GM19463 (cell line): ENCODE results near the gene CYB5B.
A peak's percentile ranks its signal among the peaks of the same experiment; 100 is the strongest.

Experiments
- ATAC-seq: cut with Tn5 transposase; IDR thresholded peaks from one replicate; pipeline ENCODE4 v1.9.1; 2021; ENCODE audit warnings: mild to moderate bottlenecking, moderate library complexity; ENCODE audit not compliant: unreplicated experiment

CYB5B gene

DNA sequence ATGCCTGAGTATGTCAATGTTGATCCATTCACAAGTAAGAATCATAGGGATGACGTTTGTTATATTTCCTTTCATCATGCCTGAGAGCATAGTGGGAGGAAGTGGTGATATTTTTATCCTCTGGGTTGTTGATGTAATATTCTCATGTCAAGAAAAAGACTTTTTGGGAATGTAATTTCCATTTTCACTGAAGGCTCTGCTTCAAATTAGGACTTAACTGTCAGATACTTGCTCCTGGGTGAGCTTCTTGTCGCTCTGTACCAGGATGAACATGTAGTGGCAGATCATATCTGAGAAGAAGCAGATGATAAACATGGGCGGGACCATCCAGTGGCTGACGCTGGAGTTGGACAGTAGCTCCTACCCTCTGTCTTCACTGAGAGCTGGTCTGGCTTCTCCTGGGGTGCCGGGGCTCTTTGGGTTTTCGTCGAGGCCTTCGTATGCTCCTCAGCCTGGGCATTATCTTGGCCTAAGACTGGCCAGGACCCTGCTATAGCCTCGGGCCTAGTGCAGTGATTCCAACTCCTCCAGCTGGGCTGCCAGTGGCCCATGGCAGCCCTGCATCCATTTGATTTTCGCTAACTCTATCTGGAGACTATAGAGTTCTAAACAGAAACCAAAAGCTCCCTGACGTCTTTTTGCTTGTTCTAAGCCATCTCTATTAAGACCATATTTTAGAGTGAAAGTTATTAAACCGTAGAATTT, 19.7 kb downstream of the CYB5B start:
- ATAC-seq: no peak

DNA sequence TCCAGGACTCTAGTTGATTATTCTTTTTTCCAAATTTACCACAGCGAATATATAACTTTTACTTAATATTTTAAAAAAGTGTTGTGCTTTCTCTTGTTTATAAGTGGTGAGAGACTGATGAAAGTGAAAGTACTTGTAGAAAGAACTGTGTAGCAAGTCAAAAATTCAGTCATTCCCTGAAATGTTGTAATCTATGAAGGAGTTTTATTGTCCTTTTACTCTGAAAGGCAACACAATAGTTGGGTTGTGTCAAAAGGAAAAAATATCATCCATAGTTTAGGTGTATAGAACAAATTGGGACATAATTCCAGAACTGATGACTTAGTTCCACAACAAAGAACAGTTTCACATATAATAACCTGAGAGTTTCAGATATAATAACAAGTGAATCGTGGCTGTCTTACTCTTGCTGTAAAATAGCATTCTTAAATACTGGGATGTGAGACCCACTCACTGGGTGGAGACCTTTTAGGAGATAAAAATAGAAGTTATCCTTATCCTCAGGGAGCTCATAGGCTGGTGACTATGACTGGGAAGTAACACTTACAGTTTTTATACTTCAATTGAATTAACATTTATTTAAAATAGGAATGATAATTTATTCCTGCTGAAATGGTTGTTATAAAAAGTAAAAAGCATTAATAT, 20.6 kb downstream of the CYB5B start:
- ATAC-seq: no peak

DNA sequence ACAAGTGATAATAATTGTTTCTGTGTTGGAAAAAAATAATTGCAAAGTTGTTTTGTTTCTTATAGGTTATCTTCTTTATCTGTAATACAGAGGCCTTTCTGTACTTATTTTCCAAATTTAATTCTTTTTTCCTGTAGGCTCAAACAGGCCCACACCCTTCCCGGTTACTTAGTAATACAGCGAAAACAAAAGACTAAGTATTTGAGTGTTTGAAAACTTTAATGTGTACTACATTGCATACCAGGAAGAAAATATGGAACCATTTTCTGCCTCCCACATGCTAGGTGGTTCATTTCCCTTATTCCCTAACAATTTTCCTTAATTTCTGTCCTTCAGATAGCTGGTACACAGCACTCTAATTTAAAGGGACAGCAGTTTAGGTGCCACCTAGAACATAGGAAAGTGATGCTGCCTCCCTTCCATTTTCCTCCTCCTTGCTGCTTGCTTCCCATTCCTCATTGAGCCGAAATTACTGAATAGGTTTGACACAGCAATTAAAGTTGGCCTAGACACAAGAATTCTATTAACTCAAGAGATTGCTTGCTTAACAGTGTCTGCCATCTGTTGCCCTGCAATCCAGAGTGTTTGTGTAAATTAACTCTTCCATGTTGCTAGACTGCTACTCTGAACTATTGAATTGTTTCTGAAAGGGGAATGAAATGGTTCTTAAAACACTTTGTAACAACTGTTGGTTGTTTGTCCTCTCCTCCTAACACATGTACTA, 24.2 kb downstream of the CYB5B start:
- ATAC-seq: no peak

DNA sequence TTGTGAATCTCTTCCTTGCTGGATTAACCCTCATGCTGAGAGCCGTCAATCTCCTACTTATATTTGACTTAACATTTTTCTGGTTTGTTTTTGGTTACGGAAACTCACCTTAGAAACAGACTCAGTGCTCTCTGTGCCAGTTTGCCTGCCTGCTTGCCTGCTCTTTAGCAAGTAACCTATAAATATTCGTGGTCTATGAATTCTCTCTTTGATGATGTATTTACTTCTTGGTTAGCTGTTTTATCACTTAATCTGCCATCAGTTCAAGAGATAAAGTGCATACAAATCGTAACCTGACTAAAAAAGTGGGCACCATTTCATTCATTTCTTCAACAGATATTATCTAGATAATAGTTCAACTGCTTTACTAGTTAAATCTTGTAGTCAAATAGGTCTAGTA, 26.7 kb downstream of the CYB5B start:
- no peak for ATAC-seq

DNA sequence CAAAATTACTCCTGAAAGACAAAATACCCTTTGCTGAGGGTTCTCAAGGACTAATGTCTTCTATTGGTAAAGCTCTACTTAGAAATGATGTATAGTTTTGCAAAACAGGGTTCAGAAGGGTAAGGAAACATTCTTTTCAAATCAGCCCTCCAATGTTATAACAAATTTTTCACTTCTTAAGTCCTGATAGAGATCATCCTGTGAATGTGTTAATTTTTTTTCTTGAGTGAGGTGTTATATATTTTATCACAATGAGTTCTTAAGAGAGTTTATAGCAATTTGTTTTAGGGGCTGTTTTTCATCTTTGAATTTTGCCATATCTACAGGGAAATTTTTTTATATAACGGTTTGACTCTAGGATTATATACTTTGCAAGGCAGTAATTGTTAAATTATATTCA, 29.5 kb downstream of the CYB5B start:
- ATAC-seq: no peak

DNA sequence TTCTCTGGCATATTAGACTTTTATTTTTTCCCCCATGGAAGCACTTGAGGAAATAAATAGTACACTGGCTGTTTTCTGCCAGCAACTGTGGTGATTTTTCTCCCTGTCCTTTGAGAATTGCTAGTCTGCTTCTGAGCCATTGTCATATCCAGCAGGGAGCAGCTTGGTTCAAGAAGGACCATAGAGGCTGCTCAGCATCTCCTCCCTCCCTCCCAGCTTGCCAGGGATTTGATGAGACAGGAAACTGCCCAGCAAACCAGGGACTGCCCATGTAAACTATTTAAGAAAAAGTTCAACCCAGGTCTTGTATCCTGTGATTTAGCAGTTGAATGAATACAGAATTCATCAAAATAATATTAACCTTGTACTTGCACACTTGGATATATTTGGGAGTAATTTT, 39.5 kb downstream of the CYB5B start:
- ATAC-seq: no peak

DNA sequence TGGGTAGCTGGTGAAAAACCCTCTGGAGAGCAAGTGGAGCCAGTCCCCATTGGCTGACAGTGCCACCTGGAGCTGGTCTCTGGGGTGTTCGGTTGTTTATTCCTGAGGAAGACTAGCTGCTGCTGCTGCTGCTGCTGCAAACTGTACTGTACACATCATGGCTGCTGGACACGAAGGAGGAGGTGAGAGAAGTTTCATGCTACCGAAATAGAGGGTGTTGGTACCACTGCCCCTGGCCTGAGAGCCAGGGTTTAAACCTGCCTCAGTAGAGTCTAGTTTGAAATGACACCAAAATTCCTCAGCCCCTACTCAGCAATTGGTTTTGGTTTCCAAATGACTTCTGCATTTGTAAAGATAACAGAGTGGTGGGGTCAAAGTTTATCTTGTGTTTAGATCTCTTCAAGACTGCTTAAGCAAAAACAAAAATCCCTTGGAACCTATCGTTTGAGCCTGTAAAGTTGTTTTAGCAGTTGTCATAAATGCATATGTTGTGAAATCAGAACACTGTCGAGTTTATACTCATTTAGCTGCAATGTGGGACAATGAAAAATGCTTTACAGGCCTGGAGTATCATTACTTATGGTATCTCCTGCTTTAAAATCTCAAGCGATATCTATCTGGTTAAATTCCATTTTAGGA, 40.8 kb downstream of the CYB5B start:
- peak; percentile 55 for ATAC-seq

DNA sequence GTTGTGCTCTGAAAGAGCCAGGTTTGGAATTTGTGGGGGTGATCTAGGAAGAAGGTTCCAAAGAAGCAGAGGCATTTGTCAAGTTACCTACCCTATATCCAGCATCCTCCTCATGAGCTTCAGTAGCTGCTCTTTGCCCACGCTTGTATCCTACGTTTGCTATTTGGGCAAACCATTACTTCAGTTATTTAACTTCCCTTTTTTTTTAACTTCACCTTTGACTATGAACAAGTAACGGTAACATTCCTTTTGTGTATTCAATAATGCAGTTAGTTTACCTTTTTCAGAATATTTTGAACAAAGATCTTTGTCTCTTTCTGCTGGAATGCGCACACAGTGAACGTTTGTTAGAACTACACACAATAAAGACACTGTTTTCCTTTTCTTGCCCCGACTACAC, 41.5 kb downstream of the CYB5B start:
- ATAC-seq: no peak

DNA sequence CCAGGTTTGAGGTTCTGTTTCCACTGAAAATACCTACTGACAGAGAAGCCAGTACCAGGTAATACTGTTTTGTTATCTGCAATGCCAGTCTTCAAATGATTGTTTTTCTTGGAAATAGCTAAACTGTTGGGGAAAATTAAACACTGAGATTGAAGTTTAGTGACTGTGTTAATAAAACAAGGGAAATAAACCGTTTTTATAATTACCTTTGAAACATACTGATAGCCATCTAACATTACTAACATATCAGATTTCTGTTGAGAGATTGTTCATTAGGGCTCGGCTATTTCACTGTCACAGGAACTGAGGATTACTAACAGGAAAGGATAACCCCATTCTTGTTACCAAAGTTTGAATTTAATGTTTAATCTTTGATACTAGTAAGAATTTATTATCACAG, 42.1 kb downstream of the CYB5B start:
- ATAC-seq: no peak

DNA sequence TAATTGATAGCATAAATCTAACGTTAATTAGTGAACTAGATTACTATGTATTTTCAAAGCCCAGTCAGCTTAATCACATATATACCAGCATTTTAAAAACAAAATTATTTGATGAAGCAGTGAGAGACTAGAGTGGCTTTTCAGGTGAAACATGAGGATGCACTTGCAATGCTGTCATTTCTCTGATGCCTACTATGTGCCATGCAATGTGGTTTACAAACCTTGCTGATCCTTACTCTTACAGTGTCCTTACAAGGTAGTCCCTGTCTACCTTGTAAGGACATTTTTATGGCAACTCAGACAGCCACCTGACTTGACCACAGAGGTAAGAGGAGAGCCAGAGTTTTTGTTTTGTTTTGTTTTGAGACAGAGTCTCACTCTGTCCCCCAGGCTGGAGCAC, 42.7 kb downstream of the CYB5B start:
- ATAC-seq: no peak

DNA sequence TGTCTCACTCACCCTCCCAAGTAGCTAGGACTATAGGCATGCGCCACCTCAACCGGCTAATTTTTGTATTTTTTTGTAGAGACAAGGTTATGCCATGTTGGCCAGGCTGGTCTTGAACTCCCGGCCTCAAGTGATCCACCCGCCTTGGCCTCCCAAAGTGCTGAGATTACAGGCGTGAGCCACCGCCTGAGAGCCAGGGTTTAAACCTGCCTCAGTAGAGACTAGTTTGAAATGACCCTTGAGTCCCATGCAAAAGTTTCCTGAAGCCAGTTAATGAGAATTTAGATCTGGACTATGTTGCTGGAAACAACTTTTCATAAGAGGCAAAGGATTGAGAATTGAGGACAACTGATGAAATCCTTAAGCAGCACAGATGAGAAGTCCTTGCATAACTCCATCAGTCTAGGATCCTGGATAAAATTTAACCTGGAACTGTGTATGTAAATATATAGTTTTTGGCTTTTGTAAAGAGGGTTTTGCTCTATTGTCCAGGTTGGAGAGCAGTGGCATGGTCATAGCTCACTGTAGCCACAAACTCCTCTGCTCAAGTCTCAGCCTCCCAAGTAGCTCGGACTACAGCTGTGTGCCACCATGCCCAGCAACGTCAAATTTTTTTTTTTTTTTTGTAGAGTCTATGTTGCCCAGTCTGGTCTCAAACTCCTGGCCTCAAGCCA, 43.2 kb downstream of the CYB5B start:
- ATAC-seq: no peak

DNA sequence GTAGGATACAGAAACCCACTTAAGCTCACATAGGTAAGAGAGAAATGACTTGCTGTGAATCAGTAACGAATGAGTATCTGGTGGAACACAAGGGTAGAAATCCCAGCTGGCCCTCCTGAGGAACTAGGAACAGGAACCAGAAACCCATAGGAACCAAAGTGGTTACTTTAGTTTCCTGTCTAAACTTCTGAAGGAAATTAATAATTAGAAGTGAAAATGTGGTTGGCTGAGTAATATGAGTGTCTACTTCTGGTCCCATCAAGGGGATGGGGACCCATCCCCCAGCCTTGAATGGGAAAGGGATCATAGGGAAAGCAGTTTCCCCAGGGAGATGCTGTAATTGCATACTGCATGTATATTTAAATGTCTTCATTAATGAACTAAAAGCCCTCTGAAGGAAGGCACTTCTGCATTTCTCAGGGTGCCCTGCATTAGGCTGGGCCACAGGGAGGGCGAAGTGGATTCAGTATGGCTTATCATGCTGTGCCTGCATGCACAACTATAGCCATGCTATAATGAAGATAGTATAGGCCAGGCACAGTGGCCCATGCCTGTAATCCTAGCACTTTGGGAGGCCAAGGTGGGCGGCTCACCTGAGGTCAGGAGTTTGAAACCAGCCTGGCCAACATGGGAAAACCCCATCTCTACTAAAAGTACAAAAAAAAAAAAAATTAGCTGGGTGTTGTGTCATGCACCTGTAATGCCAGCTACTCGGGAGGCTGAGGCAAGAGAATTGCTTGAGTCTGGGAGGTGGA, 45.6 kb downstream of the CYB5B start:
- peak; percentile 50 for ATAC-seq

DNA sequence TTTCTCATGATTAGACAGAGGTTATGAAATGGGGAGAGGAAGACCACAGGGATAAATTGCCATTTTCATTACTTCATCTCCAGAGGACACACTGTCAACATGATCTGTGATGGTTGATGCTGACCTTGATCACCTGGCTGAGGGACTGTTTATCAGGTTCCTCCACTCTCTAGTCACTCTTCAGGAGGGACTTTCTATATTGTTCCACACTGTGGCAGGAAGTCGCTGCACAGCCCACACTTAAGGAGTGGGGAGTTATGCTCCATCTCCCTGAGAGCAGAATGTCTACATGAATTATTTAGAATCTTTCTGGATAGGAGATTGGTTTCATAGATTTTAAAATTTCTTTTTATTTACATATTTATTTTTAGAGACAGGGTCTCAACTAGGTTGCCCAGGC, 46.7 kb downstream of the CYB5B start:
- ATAC-seq: no peak

DNA sequence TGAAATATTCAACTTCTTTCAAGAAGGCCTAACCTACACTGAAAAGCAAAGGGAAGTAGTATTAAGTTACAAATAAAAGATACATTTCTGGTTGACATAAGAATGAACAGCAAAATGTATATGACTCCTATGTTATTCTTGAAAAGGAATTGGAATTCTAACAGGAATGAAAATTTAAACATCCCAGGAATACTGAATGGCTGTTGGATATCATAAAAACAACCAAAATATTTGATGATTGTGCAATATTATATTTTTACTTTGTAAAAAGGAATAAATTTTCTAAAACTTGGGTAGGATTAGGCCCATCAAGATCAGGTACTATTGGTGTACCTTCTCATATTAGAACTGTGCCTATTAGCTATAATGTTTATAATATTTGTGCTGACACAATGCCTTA, 50.0 kb downstream of the CYB5B start:
- no peak for ATAC-seq

DNA sequence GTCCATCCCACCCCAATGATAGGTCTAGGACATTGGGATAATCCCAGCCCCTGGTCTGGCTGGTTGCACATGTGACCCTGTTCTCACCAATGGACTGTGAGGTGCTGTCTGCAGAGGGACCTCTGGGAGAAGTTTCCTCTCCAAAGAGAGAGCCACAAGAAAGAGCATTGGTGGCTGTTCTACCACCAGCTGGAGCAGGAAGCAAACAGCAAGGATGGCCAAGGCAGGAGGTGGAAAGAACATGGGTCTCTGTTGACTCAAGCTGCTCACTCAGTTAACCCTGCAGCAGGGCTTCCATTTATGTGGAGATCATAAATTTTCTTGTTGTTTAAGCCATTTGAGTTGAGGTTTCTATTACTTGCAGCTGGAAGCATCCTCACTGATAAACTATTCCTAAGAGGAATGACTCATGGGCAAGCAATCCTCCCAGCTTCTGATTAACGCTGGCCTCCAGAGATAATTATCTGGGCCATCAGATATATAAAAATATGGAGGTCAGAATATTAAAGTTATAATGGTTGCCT, 52.6 kb downstream of the CYB5B start:
- no peak for ATAC-seq

DNA sequence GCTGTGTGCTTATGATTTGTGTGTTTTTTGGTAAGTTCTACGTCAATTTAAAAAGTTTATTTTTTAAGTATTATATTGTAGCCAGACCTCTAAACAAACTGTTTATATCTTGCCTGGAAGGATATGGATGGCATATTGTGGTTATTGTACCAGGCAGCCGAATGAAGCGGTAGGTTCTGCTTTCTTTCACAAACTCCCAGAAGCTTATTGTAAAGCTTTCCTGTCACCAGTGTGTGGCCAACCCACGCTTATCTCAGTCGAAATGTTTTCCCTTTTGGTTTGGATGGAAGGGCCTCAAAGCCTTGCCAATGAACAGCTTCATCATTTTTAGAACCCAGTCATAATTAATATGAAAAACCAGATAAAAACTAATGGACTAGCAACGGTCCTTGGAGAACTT, 53.1 kb downstream of the CYB5B start:
- no peak for ATAC-seq

DNA sequence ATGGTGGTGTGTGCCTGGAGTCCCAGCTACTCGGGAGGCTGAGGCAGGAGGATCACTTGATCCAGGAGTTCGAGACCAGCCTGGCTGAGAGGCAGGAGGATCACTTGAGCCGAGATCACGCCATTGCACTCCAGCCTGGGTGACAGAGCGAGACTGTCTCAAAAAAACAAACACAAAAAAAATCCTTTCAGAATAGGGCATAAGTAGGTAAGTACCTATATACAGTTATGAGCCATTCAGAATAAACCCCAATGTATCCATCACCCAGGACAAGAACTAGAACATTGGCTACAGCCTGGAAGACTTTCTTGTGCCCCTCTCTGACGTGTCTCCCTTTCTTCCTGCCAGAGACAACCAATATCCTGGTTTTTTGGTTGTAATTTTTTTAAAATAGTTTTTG, 54.3 kb downstream of the CYB5B start:
- ATAC-seq: no peak

DNA sequence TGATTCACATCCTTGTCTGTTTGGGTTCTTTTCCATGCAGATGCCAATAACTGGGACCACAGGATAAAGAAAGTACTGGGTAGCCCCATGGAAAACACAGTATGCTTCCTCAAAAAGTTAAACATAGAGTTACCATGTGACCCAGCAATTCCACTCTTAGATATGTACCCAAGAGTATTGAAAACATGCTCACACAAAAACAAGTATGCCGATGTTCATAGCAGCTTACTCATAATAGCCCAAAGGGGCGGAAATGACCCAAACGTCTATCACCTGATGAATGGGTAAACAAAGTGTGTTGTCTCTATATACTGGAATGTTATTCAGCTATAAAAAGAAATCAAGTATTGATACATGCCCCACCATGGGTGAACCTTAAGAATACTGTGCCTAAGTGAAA, 55.4 kb downstream of the CYB5B start:
- ATAC-seq: no peak

DNA sequence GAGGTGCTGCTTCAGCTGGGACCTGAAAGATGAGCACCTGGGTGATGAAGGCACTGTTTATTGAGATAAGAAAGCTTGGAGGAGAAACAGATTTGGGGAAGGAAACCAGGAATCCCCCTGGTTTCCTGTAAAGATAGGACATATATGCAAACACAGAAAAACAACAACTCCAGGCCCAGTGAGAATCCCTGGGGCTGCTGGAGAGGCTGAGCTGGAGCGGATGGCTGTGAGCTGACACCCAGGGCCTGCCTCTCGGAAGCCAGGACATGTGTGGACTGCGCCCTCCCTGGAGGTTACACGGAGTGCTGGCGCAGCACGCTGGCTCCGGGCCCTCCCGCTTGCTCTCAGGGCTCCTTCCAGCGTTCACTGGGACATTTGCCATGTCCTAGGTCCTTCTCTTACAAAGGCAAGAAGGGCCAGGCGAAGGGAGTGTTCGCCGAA, 57.5 kb downstream of the CYB5B start:
- ATAC-seq: no peak

DNA sequence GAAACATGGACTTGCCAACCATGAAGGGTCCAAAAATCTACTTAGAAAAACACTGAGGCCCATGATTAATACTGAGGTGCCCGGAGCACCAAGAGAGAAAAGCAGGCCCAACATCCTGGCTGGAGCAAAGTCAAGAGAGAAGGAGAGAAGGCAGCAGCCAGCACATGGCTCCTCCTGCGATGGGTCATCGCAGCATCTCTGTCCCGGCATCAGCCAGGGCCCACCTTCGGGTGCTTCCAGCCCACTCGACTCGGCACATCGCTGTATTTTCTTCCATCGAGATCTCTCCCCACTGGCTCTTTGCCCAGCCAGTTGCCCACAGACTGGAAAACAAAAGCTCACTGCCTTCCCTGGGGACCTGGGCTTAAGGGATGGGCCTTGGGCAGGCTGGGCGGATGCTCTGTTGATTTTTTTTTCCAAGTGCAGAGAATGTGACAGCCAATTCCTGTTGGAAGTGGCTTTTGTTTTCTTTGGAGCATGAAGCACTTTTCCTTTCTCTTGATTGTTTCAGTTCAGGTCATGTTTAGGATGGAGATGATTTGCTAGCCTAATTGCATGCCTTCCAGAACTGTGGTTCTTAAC, 58.1 kb downstream of the CYB5B start:
- no peak for ATAC-seq
